D341Med (cell line): Measurements from ENCODE around the gene GRAMD1C.
A peak's percentile ranks its signal among the peaks of the same experiment; 100 is the strongest.
"Not testable (repeated sequence)": the region's sequence is repeated elsewhere in the genome, so short reads cannot be mapped to it uniquely, and the experiment has no call there.

Source experiments
- DNase-seq: peaks from one replicate; pipeline ENCODE4 v3.0.0; 2012; ENCODE audit warnings: low spot score

The GRAMD1C gene

GRCh38 chr3:113838631-113839209 lies at the start of gene GRAMD1C:
TSS of gene GRAMD1C (plus strand) at chr3:113838788. CDS start at chr3:113838910, 122 bp downstream.
- DNase-seq: peak; percentile 92

GRCh38 chr3:113791381-113791780 lies 47.2 kb upstream of the GRAMD1C start:
- DNase-seq: no peak

GRCh38 chr3:113794526-113794925 lies 44.1 kb upstream of the GRAMD1C start:
- DNase-seq: no peak

GRCh38 chr3:113795693-113796092 lies 42.9 kb upstream of the GRAMD1C start:
- DNase-seq: no peak

- DNase-seq: no peak
These were observed 35.7 kb upstream of the GRAMD1C start for GRCh38 chr3:113802795-113803455.

GRCh38 chr3:113804661-113805060 lies 33.9 kb upstream of the GRAMD1C start:
- no peak for DNase-seq

GRCh38 chr3:113805249-113805648 lies 33.3 kb upstream of the GRAMD1C start:
- DNase-seq: no peak

GRCh38 chr3:113812854-113813253 lies 25.7 kb upstream of the GRAMD1C start:
- DNase-seq: no peak

GRCh38 chr3:113819866-113820265 lies 18.7 kb upstream of the GRAMD1C start:
- no peak for DNase-seq

- no peak for DNase-seq
These were observed 13.5 kb upstream of the GRAMD1C start for GRCh38 chr3:113825090-113825489.

- DNase-seq: no peak
These were observed 10.0 kb upstream of the GRAMD1C start for GRCh38 chr3:113828600-113828999.

- no peak for DNase-seq
These were observed 8.8 kb upstream of the GRAMD1C start for GRCh38 chr3:113829576-113830354.

GRCh38 chr3:113831103-113831355 lies 7.6 kb upstream of the GRAMD1C start:
- no peak for DNase-seq

GRCh38 chr3:113832477-113833164 lies 6.0 kb upstream of the GRAMD1C start:
- no peak for DNase-seq

- DNase-seq: no peak
These were observed 3.6 kb upstream of the GRAMD1C start for GRCh38 chr3:113834983-113835382.

GRCh38 chr3:113839551-113839950 lies 963 bp downstream of the GRAMD1C start:
- peak; percentile 26 for DNase-seq

- DNase-seq: peak; percentile 45
These were observed 6.1 kb downstream of the GRAMD1C start for GRCh38 chr3:113844622-113845222.

GRCh38 chr3:113847247-113847646 lies 8.7 kb downstream of the GRAMD1C start:
- DNase-seq: no peak

- DNase-seq: no peak
These were observed 9.3 kb downstream of the GRAMD1C start for GRCh38 chr3:113847664-113848461.

GRCh38 chr3:113849071-113849470 lies 10.5 kb downstream of the GRAMD1C start:
- not testable (repeated sequence) for DNase-seq

GRCh38 chr3:113849841-113850240 lies 11.3 kb downstream of the GRAMD1C start:
- not testable (repeated sequence) for DNase-seq

- DNase-seq: not testable (repeated sequence)
These were observed 11.8 kb downstream of the GRAMD1C start for GRCh38 chr3:113850391-113850790.
